HEK293 (cell line): ENCODE measurements around the gene USHBP1.

Experiments
- CTCF ChIA-PET: fragments of 350-600 bp; formaldehyde crosslinking; extraction: SDS; loops from one replicate; lab custom pipeline; 2021; ENCODE audit warnings: antibody characterized with exemption; lab: Yijun Ruan, JAX
- POLR2A ChIA-PET: fragments of 300-600 bp; formaldehyde crosslinking; extraction: SDS; loops from one replicate; lab custom pipeline; 2020; ENCODE audit warnings: antibody characterized with exemption, inconsistent platforms; lab: Yijun Ruan, JAX
- H3K27ac ChIP-seq: fragments of 200-500 bp; sonication (Bioruptor generic); 2 replicates; pipeline ENCODE4 v1.5.1; 2014; ENCODE audit warnings: low read depth, low read length, control low read depth, inconsistent platforms; ENCODE audit errors: extremely low read depth
- H3K36me3 ChIP-seq, 2 experiments: fragments of 200-500 bp in 1 of 2; sonication (Bioruptor generic) in 1 of 2; 1 replicate in 1 of 2; 2 replicates in 1 of 2; pipeline ENCODE4 v1.5.1; 2014 to 2017; ENCODE audit warnings: inconsistent platforms in 2 of 2, low read length in 2 of 2; ENCODE audit not compliant: control insufficient read depth in 2 of 2, insufficient read depth in 1 of 2
- H3K4me1 ChIP-seq: fragments of 200-500 bp; sonication (Bioruptor generic); 2 replicates; pipeline ENCODE4 v1.5.1; 2014; ENCODE audit warnings: mild to moderate bottlenecking, low read length, inconsistent platforms; ENCODE audit not compliant: control insufficient read depth, insufficient read depth
- H3K4me3 ChIP-seq: 2 replicates; pipeline ENCODE4 v1.5.1; 2011; ENCODE audit warnings: low read depth, mild to moderate bottlenecking, control low read depth, low read length, moderate library complexity
- H3K9me3 ChIP-seq: fragments of 200-500 bp; sonication (Bioruptor generic); 2 replicates; pipeline ENCODE4 v1.5.1; 2014; ENCODE audit warnings: low read depth, low read length, inconsistent platforms; ENCODE audit not compliant: control insufficient read depth, insufficient read depth
- KLF9 ChIP-seq: fragments of 450-650 bp; formaldehyde crosslinking; IDR thresholded peaks from 2 replicates; pipeline ENCODE4 v1.5.1; 2016; ENCODE audit warnings: missing biosample characterization, missing genetic modification characterization, low read depth
- SALL2 ChIP-seq: fragments of 450-650 bp; formaldehyde crosslinking; IDR thresholded peaks from 2 replicates; pipeline ENCODE4 v1.5.0; 2017; ENCODE audit warnings: missing biosample characterization, mild to moderate bottlenecking, missing genetic modification characterization, borderline replicate concordance
- SCRT1 ChIP-seq: fragments of 450-650 bp; formaldehyde crosslinking; IDR thresholded peaks from 2 replicates; pipeline ENCODE4 v1.5.1; 2016; ENCODE audit warnings: missing biosample characterization, missing genetic modification characterization, borderline replicate concordance
- YY1 ChIP-seq: fragments of 450-650 bp; formaldehyde crosslinking; IDR thresholded peaks from 2 replicates; pipeline ENCODE4 v1.5.1; 2018; ENCODE audit warnings: missing biosample characterization, missing genetic modification characterization
- ZNF10 ChIP-seq: fragments of 450-650 bp; formaldehyde crosslinking; IDR thresholded peaks from 2 replicates; pipeline ENCODE4 v1.5.1; 2017; ENCODE audit warnings: missing biosample characterization, missing genetic modification characterization
- ZNF121 ChIP-seq: fragments of 450-650 bp; formaldehyde crosslinking; IDR thresholded peaks from 2 replicates; pipeline ENCODE4 v1.5.1; 2016; ENCODE audit warnings: missing biosample characterization, missing genetic modification characterization
- ZNF248 ChIP-seq: fragments of 450-650 bp; formaldehyde crosslinking; IDR thresholded peaks from 2 replicates; pipeline ENCODE4 v1.5.1; 2017; ENCODE audit warnings: missing biosample characterization, missing genetic modification characterization
- ZNF324 ChIP-seq: fragments of 450-650 bp; formaldehyde crosslinking; IDR thresholded peaks from 2 replicates; pipeline ENCODE4 v1.5.1; 2016; ENCODE audit warnings: missing biosample characterization, missing genetic modification characterization
- ZNF366 ChIP-seq: fragments of 450-650 bp; formaldehyde crosslinking; conservative IDR thresholded peaks from 2 replicates; pipeline ENCODE4 v1.5.1; 2016; ENCODE audit warnings: missing biosample characterization, missing genetic modification characterization
- ZNF394 ChIP-seq: fragments of 450-650 bp; formaldehyde crosslinking; IDR thresholded peaks from 2 replicates; pipeline ENCODE4 v1.5.1; 2016; ENCODE audit warnings: missing biosample characterization, missing genetic modification characterization, mild to moderate bottlenecking, moderate library complexity, borderline replicate concordance
- ZNF423 ChIP-seq: fragments of 450-650 bp; formaldehyde crosslinking; IDR thresholded peaks from 2 replicates; pipeline ENCODE4 v1.5.1; 2016; ENCODE audit warnings: missing biosample characterization, missing genetic modification characterization
- ZNF48 ChIP-seq: fragments of 450-650 bp; formaldehyde crosslinking; IDR thresholded peaks from 2 replicates; pipeline ENCODE4 v1.5.1; 2016; ENCODE audit warnings: missing biosample characterization, missing genetic modification characterization
- ZNF521 ChIP-seq: fragments of 450-650 bp; formaldehyde crosslinking; IDR thresholded peaks from 2 replicates; pipeline ENCODE4 v1.5.1; 2017; ENCODE audit warnings: missing biosample characterization, mild to moderate bottlenecking, missing genetic modification characterization
- ZNF558 ChIP-seq: fragments of 450-650 bp; formaldehyde crosslinking; IDR thresholded peaks from 2 replicates; pipeline ENCODE4 v1.5.1; 2016; ENCODE audit warnings: missing biosample characterization, missing genetic modification characterization
- TF ChIP-seq, protein P1 (sequence below): fragments of 450-650 bp; formaldehyde crosslinking; IDR thresholded peaks from 2 replicates; pipeline ENCODE4 v1.5.1; 2016; ENCODE audit warnings: missing biosample characterization, missing genetic modification characterization, borderline replicate concordance
- TF ChIP-seq, protein P2 (sequence below): fragments of 450-650 bp; formaldehyde crosslinking; IDR thresholded peaks from 2 replicates; pipeline ENCODE4 v1.5.1; 2017; ENCODE audit warnings: missing biosample characterization, missing genetic modification characterization
- TF ChIP-seq, protein P3 (sequence below): fragments of 450-650 bp; formaldehyde crosslinking; IDR thresholded peaks from 2 replicates; pipeline ENCODE4 v1.5.1; 2016; ENCODE audit warnings: missing biosample characterization, missing genetic modification characterization
- TF ChIP-seq, protein P4 (sequence below): fragments of 450-650 bp; formaldehyde crosslinking; IDR thresholded peaks from 2 replicates; pipeline ENCODE4 v1.5.1; 2016; ENCODE audit warnings: missing biosample characterization, missing genetic modification characterization
- TF ChIP-seq, protein P5 (sequence below): fragments of 450-650 bp; IDR thresholded peaks from 2 replicates; pipeline ENCODE4 v1.5.1; 2018; ENCODE audit warnings: missing biosample characterization, mild to moderate bottlenecking, missing genetic modification characterization
- TF ChIP-seq, protein P6 (sequence below): sonication (generic); formaldehyde crosslinking; IDR thresholded peaks from 2 replicates; pipeline ENCODE4 v1.8.1; 2022; ENCODE audit warnings: mild to moderate bottlenecking, moderate library complexity, missing genetic modification reagents

Gene USHBP1

DNA sequence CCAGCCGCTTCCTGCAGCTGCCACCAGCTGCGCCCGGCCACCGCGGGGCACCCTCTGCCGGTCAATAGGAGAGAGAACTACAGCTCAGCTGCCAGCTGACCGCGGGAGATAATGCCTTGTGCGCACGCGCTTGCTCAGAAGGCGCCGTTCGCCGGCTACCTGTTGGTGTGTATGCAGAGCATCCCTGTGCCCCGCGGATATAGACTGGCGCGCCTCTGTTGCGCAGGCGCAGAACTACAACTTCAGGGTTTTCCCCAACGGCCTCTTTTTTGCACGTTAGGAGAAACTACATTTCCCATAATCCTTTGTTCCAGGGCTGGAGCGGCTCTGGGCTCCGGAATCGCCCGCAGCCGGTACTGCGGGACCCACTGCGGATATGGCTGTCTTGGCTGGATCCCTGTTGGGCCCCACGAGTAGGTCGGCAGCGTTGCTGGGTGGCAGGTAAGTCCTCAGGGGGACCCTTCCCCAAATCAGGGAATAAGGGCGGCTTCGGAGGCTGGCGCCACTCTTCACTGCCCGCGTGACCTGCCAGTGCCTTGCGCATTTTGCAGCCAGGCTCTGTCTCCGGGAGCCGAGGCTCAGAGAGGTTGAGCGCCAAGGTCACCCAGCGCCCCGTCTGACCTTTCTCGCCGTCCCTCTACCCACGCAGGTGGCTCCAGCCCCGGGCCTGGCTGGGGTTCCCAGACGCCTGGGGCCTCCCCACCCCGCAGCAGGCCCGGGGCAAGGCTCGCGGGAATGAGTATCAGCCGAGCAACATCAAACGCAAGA, 41.2 kb upstream of the USHBP1 start, which contains the start of gene MRPL34 (continued):
- TF ChIP-seq, protein P1, sequence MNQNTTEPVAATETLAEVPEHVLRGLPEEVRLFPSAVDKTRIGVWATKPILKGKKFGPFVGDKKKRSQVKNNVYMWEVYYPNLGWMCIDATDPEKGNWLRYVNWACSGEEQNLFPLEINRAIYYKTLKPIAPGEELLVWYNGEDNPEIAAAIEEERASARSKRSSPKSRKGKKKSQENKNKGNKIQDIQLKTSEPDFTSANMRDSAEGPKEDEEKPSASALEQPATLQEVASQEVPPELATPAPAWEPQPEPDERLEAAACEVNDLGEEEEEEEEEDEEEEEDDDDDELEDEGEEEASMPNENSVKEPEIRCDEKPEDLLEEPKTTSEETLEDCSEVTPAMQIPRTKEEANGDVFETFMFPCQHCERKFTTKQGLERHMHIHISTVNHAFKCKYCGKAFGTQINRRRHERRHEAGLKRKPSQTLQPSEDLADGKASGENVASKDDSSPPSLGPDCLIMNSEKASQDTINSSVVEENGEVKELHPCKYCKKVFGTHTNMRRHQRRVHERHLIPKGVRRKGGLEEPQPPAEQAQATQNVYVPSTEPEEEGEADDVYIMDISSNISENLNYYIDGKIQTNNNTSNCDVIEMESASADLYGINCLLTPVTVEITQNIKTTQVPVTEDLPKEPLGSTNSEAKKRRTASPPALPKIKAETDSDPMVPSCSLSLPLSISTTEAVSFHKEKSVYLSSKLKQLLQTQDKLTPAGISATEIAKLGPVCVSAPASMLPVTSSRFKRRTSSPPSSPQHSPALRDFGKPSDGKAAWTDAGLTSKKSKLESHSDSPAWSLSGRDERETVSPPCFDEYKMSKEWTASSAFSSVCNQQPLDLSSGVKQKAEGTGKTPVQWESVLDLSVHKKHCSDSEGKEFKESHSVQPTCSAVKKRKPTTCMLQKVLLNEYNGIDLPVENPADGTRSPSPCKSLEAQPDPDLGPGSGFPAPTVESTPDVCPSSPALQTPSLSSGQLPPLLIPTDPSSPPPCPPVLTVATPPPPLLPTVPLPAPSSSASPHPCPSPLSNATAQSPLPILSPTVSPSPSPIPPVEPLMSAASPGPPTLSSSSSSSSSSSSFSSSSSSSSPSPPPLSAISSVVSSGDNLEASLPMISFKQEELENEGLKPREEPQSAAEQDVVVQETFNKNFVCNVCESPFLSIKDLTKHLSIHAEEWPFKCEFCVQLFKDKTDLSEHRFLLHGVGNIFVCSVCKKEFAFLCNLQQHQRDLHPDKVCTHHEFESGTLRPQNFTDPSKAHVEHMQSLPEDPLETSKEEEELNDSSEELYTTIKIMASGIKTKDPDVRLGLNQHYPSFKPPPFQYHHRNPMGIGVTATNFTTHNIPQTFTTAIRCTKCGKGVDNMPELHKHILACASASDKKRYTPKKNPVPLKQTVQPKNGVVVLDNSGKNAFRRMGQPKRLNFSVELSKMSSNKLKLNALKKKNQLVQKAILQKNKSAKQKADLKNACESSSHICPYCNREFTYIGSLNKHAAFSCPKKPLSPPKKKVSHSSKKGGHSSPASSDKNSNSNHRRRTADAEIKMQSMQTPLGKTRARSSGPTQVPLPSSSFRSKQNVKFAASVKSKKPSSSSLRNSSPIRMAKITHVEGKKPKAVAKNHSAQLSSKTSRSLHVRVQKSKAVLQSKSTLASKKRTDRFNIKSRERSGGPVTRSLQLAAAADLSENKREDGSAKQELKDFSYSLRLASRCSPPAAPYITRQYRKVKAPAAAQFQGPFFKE (tag by site-specific recombination) = no peak

DNA sequence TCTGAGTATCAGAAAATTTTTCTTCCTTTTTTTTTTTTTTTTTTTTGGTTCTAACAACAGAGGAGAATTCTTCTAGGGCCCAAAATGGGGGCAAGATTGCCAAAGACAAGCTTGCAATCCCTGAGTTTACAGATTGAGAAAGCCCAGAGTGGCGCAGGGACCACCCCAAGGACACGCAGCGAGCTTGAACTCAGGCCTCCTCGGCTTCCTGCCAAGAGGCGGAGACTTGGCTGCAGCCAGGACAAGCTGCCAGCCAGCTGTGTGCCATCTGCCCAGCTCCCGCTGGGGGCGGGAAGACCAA, 40.6 kb upstream of the USHBP1 start:
- no peaks in the 10 kb centered on the region for H3K9me3 ChIP-seq
- CTCF ChIA-PET = interaction anchor here (0.5 to 1.7 kb wide), 13 partner anchors 9 to 969 kb away, joined by 3 to 9 read pairs (median 3); partner anchors contain the start of genes ANO8 and IQCN
- H3K4me1 ChIP-seq = peaks cover 3% of the 10 kb centered on the region
- H3K27ac ChIP-seq = no peak overlapping the region
- H3K36me3 ChIP-seq = peaks cover 0 to 16% of the 10 kb centered on the region in 2 experiments; a peak in 1 of 3 replicates
- POLR2A ChIA-PET = interaction anchor here (0.5 to 2.8 kb wide), 18 partner anchors 8 to 1013 kb away, joined by 3 to 28 read pairs (median 4); partner anchors contain the start of genes BABAM1, NR2F6 and USE1
- peak overlapping the region; percentile 16; the same call in 1 of the 2 replicates for H3K4me3 ChIP-seq
- TF ChIP-seq ZNF394 (tag by site-specific recombination) (0 out of 2 replicates have a peak, but pooled peaks have one; percentile 15), ZNF521 (no peak), ZNF248 (tag by site-specific recombination) (no peak), YY1 (tag by site-specific recombination) (no peak), ZNF558 (tag by site-specific recombination) (peak; percentile 54; the same call in 1 of the 2 replicates), ZNF324 (tag by site-specific recombination) (peak; percentile 74; the same call in 1 of the 2 replicates), SCRT1 (tag by site-specific recombination) (no peak), KLF9 (no peak), ZNF121 (tag by site-specific recombination) (no peak), ZNF423 (tag by site-specific recombination) (peak; percentile 84; the same call in 1 of the 2 replicates), ZNF48 (tag by site-specific recombination) (no peak), ZNF10 (tag by site-specific recombination) (0 out of 2 replicates have a peak, but pooled peaks have one; percentile 32), SALL2 (tag by site-specific recombination) (no peak), ZNF366 (tag by site-specific recombination) (no peak)
- TF ChIP-seq, protein P2, sequence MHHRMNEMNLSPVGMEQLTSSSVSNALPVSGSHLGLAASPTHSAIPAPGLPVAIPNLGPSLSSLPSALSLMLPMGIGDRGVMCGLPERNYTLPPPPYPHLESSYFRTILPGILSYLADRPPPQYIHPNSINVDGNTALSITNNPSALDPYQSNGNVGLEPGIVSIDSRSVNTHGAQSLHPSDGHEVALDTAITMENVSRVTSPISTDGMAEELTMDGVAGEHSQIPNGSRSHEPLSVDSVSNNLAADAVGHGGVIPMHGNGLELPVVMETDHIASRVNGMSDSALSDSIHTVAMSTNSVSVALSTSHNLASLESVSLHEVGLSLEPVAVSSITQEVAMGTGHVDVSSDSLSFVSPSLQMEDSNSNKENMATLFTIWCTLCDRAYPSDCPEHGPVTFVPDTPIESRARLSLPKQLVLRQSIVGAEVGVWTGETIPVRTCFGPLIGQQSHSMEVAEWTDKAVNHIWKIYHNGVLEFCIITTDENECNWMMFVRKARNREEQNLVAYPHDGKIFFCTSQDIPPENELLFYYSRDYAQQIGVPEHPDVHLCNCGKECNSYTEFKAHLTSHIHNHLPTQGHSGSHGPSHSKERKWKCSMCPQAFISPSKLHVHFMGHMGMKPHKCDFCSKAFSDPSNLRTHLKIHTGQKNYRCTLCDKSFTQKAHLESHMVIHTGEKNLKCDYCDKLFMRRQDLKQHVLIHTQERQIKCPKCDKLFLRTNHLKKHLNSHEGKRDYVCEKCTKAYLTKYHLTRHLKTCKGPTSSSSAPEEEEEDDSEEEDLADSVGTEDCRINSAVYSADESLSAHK = peak; percentile 51
- TF ChIP-seq, protein P3, sequence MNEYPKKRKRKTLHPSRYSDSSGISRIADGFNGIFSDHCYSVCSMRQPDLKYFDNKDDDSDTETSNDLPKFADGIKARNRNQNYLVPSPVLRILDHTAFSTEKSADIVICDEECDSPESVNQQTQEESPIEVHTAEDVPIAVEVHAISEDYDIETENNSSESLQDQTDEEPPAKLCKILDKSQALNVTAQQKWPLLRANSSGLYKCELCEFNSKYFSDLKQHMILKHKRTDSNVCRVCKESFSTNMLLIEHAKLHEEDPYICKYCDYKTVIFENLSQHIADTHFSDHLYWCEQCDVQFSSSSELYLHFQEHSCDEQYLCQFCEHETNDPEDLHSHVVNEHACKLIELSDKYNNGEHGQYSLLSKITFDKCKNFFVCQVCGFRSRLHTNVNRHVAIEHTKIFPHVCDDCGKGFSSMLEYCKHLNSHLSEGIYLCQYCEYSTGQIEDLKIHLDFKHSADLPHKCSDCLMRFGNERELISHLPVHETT (tag by site-specific recombination) = no peak
- TF ChIP-seq, protein P4, sequence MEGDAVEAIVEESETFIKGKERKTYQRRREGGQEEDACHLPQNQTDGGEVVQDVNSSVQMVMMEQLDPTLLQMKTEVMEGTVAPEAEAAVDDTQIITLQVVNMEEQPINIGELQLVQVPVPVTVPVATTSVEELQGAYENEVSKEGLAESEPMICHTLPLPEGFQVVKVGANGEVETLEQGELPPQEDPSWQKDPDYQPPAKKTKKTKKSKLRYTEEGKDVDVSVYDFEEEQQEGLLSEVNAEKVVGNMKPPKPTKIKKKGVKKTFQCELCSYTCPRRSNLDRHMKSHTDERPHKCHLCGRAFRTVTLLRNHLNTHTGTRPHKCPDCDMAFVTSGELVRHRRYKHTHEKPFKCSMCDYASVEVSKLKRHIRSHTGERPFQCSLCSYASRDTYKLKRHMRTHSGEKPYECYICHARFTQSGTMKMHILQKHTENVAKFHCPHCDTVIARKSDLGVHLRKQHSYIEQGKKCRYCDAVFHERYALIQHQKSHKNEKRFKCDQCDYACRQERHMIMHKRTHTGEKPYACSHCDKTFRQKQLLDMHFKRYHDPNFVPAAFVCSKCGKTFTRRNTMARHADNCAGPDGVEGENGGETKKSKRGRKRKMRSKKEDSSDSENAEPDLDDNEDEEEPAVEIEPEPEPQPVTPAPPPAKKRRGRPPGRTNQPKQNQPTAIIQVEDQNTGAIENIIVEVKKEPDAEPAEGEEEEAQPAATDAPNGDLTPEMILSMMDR = no peak
- TF ChIP-seq, protein P5, sequence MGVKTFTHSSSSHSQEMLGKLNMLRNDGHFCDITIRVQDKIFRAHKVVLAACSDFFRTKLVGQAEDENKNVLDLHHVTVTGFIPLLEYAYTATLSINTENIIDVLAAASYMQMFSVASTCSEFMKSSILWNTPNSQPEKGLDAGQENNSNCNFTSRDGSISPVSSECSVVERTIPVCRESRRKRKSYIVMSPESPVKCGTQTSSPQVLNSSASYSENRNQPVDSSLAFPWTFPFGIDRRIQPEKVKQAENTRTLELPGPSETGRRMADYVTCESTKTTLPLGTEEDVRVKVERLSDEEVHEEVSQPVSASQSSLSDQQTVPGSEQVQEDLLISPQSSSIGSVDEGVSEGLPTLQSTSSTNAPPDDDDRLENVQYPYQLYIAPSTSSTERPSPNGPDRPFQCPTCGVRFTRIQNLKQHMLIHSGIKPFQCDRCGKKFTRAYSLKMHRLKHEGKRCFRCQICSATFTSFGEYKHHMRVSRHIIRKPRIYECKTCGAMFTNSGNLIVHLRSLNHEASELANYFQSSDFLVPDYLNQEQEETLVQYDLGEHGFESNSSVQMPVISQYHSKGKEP (tag by site-specific recombination) = peak; percentile 91; the same call in 1 of the 2 replicates
- TF ChIP-seq, protein P6, sequence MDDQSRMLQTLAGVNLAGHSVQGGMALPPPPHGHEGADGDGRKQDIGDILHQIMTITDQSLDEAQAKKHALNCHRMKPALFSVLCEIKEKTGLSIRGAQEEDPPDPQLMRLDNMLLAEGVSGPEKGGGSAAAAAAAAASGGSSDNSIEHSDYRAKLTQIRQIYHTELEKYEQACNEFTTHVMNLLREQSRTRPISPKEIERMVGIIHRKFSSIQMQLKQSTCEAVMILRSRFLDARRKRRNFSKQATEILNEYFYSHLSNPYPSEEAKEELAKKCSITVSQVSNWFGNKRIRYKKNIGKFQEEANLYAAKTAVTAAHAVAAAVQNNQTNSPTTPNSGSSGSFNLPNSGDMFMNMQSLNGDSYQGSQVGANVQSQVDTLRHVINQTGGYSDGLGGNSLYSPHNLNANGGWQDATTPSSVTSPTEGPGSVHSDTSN = no peak
